Effector memory CD8-positive, alpha-beta T cell (primary cell): Measurements from ENCODE around the gene MARCHF4.

Experiments used
- ATAC-seq: fragments of 150-1000 bp; cut with Tn5 transposase; replicated peaks from 2 replicates; pipeline ENCODE4 v1.10.0; 2021; ENCODE audit warnings: mild to moderate bottlenecking, moderate library complexity
- DNase-seq, 3 experiments: peaks; one replicate each; pipeline ENCODE4 v3.0.0; 2021
- H3K27ac Mint-ChIP-seq, 2 donors: one replicate each; pipeline ENCODE4 v1.8.0; 2022; ENCODE audit warnings: mild to moderate bottlenecking in 2 of 2, mixed read lengths in 2 of 2, moderate library complexity in 2 of 2
- H3K27me3 Mint-ChIP-seq, 2 donors: one replicate each; pipeline ENCODE4 v1.8.0; 2022; ENCODE audit warnings: mixed read lengths in 2 of 2
- H3K36me3 Mint-ChIP-seq: one replicate; pipeline ENCODE4 v1.8.0; 2022; ENCODE audit warnings: mild to moderate bottlenecking, moderate library complexity, mixed read lengths; ENCODE audit not compliant: insufficient read depth
- H3K4me1 Mint-ChIP-seq, 2 donors: one replicate each; pipeline ENCODE4 v1.8.0; 2022; ENCODE audit warnings: low read depth in 2 of 2, mixed read lengths in 2 of 2
- H3K4me3 Mint-ChIP-seq, 2 donors: one replicate each; pipeline ENCODE4 v1.8.0; 2022; ENCODE audit warnings: mild to moderate bottlenecking in 2 of 2, mixed read lengths in 2 of 2, moderate library complexity in 2 of 2
- H3K9me3 Mint-ChIP-seq, 2 donors: one replicate each; pipeline ENCODE4 v1.8.0; 2022; ENCODE audit warnings: mixed read lengths in 2 of 2
- total RNA-seq, 9 experiments: gene quantifications; one replicate each; lab custom pipeline; 2026; lab: John Stamatoyannopoulos, UW

Gene MARCHF4
- total RNA-seq, result 0 to 0.10 (median 0) reads per million in 9 experiments

GRCh38 chr2:216371721-216372702 is at the start of gene MARCHF4:
Gene MARCHF4 (minus strand): TSS chr2:216372483. CDS start chr2:216370260, 2,223 bp downstream.
- H3K4me3 Mint-ChIP-seq, result peak within 1 kb of the TSS; percentile 48 to 73
- peaks cover 68 to 84% of the 10 kb centered on the region in 2 donors for H3K27me3 Mint-ChIP-seq
- ATAC-seq (peak; percentile 98), DNase-seq (peak; percentile 67 to 73 (median 73))
- peaks cover 11% of the 10 kb centered on the region for H3K36me3 Mint-ChIP-seq
- H3K9me3 Mint-ChIP-seq, result peaks cover 0 to 2% of the 10 kb centered on the region in 2 donors
- peaks cover 11 to 12% of the 10 kb centered on the region in 2 donors for H3K4me1 Mint-ChIP-seq
- no peak within 1 kb of the TSS for H3K27ac Mint-ChIP-seq

GRCh38 chr2:216420367-216421101 is 48.3 kb upstream of the MARCHF4 start:
- DNase-seq (no peak), ATAC-seq (no peak)
- Mint-ChIP-seq H3K4me3 (no peak overlapping the region), H3K4me1 (peaks cover 10 to 25% of the 10 kb centered on the region in 2 donors), H3K27ac (peak overlapping the region; percentile 70 to 72), H3K9me3 (no peaks in the 10 kb centered on the region), H3K27me3 (no peaks in the 10 kb centered on the region), H3K36me3 (peaks cover 49% of the 10 kb centered on the region)

GRCh38 chr2:216418981-216419380 is 46.7 kb upstream of the MARCHF4 start:
- H3K4me1 Mint-ChIP-seq, result peaks cover 10 to 25% of the 10 kb centered on the region in 2 donors
- H3K27me3 Mint-ChIP-seq, result no peaks in the 10 kb centered on the region
- no peak overlapping the region for H3K4me3 Mint-ChIP-seq
- peaks cover 35% of the 10 kb centered on the region for H3K36me3 Mint-ChIP-seq
- no peaks in the 10 kb centered on the region for H3K9me3 Mint-ChIP-seq
- ATAC-seq (no peak), DNase-seq (no peak)
- peak overlapping the region in 1 of 2 donors; percentile 56 for H3K27ac Mint-ChIP-seq

- Mint-ChIP-seq H3K27ac (peak overlapping the region in 1 of 2 donors; percentile 46), H3K4me3 (no peak overlapping the region), H3K4me1 (peaks cover 24 to 37% of the 10 kb centered on the region in 2 donors), H3K36me3 (peaks cover 26% of the 10 kb centered on the region), H3K9me3 (no peaks in the 10 kb centered on the region), H3K27me3 (no peaks in the 10 kb centered on the region)
- DNase-seq (no peak), ATAC-seq (no peak)
These were observed 44.5 kb upstream of the MARCHF4 start for GRCh38 chr2:216416571-216417307.

GRCh38 chr2:216415541-216415940 is 43.3 kb upstream of the MARCHF4 start:
- Mint-ChIP-seq H3K27me3 (no peaks in the 10 kb centered on the region), H3K27ac (no peak overlapping the region), H3K4me1 (peaks cover 24 to 37% of the 10 kb centered on the region in 2 donors), H3K36me3 (peaks cover 15% of the 10 kb centered on the region), H3K4me3 (no peak overlapping the region), H3K9me3 (no peaks in the 10 kb centered on the region)
- ATAC-seq (no peak), DNase-seq (no peak)

GRCh38 chr2:216414772-216415319 is 42.6 kb upstream of the MARCHF4 start:
- H3K36me3 Mint-ChIP-seq, result peaks cover 8% of the 10 kb centered on the region

GRCh38 chr2:216413882-216414281 is 41.6 kb upstream of the MARCHF4 start:
- peak overlapping the region; percentile 37 to 93 for H3K4me3 Mint-ChIP-seq
- peaks cover 21 to 33% of the 10 kb centered on the region in 2 donors for H3K4me1 Mint-ChIP-seq

More at GRCh38 chr2:216414772-216415319, 42.6 kb upstream of the MARCHF4 start:
- Mint-ChIP-seq H3K4me3 (no peak overlapping the region), H3K27me3 (no peaks in the 10 kb centered on the region), H3K9me3 (no peaks in the 10 kb centered on the region), H3K27ac (peak overlapping the region in 1 of 2 donors; percentile 16), H3K4me1 (peaks cover 21 to 33% of the 10 kb centered on the region in 2 donors)
- no peak for DNase-seq
- ATAC-seq, result no peak

GRCh38 chr2:216412022-216412999 is 40.0 kb upstream of the MARCHF4 start, which contains the start of gene SMARCAL1:
Gene SMARCAL1 (plus strand): TSS chr2:216412484. CDS start chr2:216414705, 2,221 bp downstream.
- ATAC-seq (peak; percentile 94), DNase-seq (peak; percentile 98 to 99 (median 98))
- Mint-ChIP-seq H3K27ac (peak within 1 kb of the TSS; percentile 96 to 97), H3K4me3 (peak within 1 kb of the TSS; percentile 93 to 99), H3K36me3 (peaks cover 2% of the 10 kb centered on the region), H3K4me1 (peaks cover 14 to 20% of the 10 kb centered on the region in 2 donors), H3K27me3 (peaks cover 4 to 7% of the 10 kb centered on the region in 2 donors), H3K9me3 (no peaks in the 10 kb centered on the region)

More at GRCh38 chr2:216413882-216414281, 41.6 kb upstream of the MARCHF4 start:
- DNase-seq, result no peak
- H3K27ac Mint-ChIP-seq, result peak overlapping the region; percentile 38 to 74
- ATAC-seq, result no peak
- H3K27me3 Mint-ChIP-seq, result no peaks in the 10 kb centered on the region
- H3K36me3 Mint-ChIP-seq, result peaks cover 2% of the 10 kb centered on the region
- H3K9me3 Mint-ChIP-seq, result no peaks in the 10 kb centered on the region

- Mint-ChIP-seq H3K4me1 (peaks cover 12 to 14% of the 10 kb centered on the region in 2 donors), H3K4me3 (no peak overlapping the region), H3K9me3 (no peaks in the 10 kb centered on the region), H3K36me3 (peaks cover 2% of the 10 kb centered on the region), H3K27ac (no peak overlapping the region), H3K27me3 (peaks cover 6 to 18% of the 10 kb centered on the region in 2 donors)
- no peak for DNase-seq
- no peak for ATAC-seq
These were observed 38.3 kb upstream of the MARCHF4 start for GRCh38 chr2:216410550-216410949.

- DNase-seq (no peak), ATAC-seq (no peak)
- H3K36me3 Mint-ChIP-seq, result no peaks in the 10 kb centered on the region
- no peak overlapping the region for H3K27ac Mint-ChIP-seq
- H3K4me3 Mint-ChIP-seq, result no peak overlapping the region
- no peaks in the 10 kb centered on the region for H3K9me3 Mint-ChIP-seq
- H3K4me1 Mint-ChIP-seq, result peaks cover 9 to 13% of the 10 kb centered on the region in 2 donors
- peaks cover 6 to 23% of the 10 kb centered on the region in 2 donors for H3K27me3 Mint-ChIP-seq
These were observed 36.4 kb upstream of the MARCHF4 start for GRCh38 chr2:216408426-216409290.

GRCh38 chr2:216406826-216407225 is 34.5 kb upstream of the MARCHF4 start:
- Mint-ChIP-seq H3K36me3 (no peaks in the 10 kb centered on the region), H3K4me1 (peaks cover 0 to 1% of the 10 kb centered on the region in 2 donors), H3K9me3 (no peaks in the 10 kb centered on the region), H3K27me3 (peaks cover 6 to 23% of the 10 kb centered on the region in 2 donors), H3K27ac (no peak overlapping the region), H3K4me3 (no peak overlapping the region)
- DNase-seq (no peak), ATAC-seq (no peak)
